Activated naive CD8-positive, alpha-beta T cell treated with anti-CD3 and anti-CD28 coated beads, Interleukin-2, amount 50 U/mL, for 16 hours (primary cell): ENCODE results near the gene PER2.

ENCODE experiments used
- DNase-seq: peaks from one replicate; pipeline ENCODE4 v3.0.0-alpha.2; 2020; ENCODE audit warnings: low read depth, low spot score

The PER2 gene

DNA sequence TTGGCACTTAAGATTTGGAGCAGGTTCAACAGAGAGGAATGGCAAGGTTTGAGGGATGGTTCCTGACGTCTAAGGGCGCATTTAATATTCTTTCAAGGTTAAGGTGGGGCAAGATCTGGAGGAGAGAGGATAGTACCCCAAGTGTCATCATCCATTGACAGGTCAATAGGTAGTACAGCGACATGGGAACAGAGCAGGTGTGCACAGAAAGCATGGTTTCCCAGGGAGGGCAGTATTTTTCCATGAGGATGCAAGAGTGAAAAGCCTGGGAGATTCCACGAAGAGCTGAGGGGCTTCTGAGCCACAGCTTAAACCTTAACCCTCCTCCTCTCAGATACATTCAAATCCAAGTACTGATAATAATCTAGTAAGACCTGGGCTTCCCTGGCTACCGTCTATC, 57.7 kb downstream of the PER2 start:
- no peak for DNase-seq

DNA sequence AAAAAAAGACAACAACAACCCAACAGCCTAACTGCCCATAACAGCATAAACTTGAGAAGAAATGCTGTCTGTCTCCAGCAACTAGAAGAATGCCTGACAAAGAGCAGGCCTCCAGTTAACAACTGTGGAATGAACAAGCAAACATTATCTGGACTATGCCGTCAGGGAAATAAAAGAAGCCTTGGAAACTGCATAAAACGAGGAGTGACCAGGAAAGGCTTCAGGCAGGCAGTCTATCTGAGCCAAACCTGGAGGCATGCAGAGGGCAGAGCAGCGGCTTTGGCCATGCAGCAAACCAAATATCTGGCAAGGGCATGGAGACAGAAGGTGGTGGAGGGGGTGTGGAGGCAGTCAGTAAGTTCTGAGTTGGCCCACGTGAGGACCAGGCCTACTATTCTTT, 59.7 kb downstream of the PER2 start:
- DNase-seq = no peak

GRCh38 chr2:238227587-238228032, 60.8 kb downstream of the PER2 start:
- DNase-seq = no peak

DNA sequence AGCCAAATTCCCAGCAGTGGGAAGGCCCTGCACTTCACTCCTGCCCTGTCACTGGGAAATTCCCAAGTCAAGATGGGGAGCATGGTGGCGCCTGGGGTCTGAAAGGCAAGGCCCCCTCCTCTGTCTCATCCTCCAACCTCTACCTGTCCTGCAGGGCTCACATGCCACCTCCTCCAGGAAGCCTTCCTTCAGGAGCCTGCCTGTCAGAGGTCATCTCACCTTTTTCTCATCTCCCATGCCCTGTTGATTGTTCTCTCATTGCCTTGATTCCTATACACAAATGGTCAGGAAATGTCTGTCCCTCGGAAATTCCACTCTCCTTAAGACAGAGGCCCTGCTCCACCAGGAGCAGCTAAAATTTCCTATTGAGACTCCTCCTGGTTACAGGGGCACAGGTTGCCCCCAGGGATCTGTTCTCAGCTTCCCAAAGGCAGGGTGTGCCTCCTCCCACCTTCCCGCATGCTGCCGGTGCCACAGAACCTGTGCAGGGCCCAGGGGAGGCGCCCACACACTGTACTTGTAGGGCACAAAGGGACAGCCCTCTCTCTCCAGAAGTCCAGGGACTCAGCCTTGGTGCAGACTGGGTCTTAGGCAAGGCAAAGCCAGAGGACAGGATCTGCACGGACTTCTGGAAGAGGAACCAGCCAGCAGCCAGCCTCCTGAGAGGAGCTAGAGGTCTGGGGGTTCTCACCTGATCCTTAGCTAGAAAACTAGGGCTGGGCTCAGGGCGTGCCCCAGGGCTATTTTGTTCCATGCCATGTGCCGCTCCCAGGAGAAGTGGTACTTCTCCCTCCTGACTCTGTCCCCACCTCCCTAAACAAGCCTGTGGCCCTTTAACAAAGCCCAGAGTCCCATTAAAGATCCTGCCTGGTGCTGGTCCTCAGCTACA, 61.5 kb downstream of the PER2 start:
- no peak for DNase-seq

DNA sequence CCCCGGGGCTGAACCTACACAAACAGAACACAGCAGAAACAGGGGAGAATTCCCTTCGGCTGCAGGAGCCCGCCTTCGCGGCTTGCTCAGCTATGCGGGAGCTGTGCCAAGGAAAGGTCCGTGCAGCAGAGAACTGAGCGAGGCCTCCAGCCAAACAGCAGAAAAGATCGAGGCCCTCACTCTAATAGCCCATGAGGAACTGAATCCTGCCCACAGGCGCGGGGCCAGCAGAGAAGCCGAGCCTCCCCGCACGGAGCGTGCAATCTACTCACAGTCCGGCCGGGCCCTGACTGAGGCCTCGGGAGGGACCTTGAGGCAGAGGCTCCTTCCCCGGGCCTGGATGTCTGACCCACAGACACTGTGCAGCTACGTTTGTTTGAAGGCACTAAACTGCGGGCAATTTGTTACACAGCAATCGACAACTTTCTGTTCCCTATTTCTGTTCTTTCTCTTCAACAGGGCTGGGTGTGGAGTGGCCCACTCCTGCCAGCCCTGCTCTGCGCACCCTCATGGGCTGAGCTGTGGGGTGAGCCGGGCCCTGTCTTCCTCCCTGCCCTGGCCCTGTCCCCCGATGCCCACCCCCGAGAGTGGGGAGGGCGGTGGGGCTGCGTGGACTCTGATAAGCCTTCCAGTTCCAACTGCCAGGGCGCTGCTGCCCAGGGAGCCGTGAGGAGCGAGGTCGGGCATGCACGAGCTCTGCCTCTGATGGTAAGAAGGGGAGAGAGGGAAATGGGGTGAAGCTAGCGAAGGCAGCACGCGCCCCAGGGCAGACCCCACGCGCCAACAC, 62.3 kb downstream of the PER2 start:
- DNase-seq = no peak

DNA sequence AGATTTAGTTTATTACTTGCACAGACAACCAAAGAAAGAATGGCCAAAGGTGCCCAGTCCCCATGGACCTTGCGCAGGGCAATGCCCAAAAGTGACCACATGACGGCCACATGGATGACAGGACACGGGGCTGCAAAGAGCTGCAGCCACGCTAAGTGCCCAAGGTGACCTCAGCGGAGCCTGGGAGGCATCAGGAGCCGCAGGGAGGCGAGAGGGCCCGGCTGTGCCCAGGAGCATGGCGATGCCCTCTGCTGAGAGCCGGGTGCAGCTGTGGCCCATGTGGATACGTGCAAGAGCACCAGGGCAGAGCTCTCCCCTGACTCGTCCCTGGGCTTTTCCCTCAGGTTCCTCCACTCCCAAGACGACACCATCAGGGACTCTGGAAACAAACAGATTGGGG, 63.3 kb downstream of the PER2 start:
- no peak for DNase-seq

DNA sequence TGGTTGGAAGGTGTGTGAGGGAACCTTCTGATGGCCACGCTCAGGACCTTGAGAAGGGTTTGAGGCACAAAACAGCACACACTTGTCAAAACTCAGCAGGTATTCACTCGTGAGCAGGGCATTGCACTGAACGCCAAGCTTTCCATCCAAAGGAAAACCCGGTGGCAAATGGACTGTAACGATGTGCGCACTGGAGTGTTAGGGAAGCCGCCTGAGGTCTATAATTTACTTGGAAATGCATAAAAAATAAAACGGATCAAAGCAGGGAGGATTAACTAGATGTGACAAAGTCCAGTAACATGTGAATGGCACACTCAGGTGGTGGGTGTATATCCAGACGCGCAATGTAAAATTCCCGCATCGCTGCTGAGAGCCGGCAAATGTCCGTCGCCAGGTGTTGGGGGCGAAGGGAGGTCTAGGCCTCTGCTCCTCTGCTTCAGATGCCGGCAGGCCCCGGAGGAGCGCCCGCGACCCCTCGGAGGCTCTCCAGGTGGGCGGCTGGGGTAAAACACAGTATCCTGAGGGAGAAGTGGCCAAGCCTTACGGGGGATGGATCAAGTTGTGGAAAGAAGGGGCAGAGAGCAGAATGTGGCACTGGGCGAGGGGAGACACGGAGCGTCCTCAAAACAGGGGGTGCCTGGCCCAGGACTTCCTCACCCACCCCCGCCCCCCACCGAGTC, 63.9 kb downstream of the PER2 start:
- no peak for DNase-seq

DNA sequence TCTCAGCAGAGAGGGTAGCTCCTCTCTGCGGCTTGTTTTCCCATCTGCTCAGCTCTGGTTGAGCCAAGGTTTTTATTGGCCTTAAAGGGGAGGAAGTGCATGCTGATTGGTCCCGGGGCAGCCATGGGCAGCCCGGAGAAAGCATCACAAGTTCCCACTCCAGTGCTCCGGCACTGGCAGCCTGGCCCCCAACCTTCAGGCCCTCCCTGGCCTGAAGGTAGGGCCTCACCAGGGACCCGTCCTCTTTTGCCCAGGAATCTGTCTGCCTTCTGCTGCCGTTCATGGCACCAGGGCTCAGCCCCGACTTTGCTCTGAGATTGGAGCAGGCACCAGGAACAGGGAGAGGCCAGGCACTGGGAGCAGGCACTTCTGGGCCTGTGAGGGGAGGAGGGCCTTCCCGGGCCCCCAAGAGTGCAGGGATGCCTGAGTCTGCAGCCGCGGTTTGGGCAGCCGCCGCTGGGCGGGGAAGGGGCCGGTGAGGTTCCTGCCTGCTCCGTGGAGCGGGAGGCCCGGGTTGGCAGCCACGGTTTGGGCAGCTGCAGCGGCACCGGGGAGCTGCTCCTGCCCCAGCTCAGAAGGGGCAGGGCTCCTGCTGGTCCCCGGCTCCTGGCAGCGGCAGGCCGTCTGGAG, 67.4 kb downstream of the PER2 start:
- no peak for DNase-seq

- no peak for DNase-seq
Observed at GRCh38 chr2:238220274-238220891, 68.0 kb downstream of the PER2 start.

DNA sequence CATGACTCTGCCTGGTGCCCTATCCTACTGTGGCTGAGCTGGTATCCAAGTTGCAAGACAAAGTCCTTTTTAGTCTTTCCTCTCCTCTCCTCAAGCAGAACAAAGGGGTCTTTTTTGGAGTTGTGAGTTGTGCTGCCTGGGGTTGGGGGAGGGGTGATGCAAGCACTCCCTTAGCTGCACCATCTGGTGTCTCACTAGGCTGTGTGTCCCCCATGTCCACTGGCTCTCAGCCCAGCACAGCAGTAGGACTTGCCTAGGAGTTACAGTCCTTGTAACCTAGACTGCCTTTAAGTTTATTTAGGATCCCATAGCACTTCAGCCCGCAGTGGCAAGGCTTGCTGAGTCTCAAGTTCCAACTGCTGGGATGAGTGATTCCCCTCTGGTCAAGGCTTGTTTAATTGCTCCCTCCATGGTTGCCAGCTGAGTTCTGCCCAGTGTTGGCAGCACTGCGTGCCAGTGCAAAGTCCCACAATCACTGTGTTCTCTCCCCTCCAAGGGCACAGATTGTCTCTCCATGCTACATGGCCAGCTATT, 71.7 kb downstream of the PER2 start:
- no peak for DNase-seq

- DNase-seq = no peak
Observed at GRCh38 chr2:238207006-238207405, 81.4 kb downstream of the PER2 start.

DNA sequence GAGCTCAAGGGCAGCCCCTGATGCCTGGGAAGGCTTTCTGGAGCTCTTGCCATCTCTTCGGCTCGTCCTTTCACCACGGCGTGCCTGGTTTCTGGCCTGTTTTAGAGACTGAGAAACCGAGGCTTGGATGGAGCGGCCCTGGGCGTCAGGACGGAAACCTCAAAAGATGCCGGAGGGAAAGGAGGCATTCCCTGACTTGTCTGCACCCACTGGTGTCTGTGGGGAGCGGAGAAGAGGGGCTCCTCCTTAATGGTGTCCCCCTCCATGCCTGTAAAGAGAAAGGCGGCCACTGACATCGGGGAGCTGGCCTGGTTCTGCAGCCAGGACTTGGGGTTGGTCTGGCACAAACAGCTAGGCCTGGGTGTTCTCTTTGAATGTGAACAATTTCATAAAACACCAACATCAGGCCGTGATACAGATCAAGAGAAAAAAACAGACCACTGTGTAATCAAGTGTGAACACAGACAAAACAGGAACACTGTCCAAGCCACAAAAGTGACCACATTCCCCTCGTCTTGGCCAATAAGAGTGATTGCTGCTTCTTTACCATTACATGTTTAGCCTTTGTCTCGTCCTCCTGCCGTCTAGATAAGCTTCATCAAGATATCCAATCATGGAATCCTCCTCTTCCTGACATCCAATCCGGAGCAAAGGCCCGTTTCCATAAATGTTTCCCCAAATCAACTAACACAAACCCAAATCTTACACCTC, 84.3 kb downstream of the PER2 start:
- DNase-seq = no peak

- DNase-seq = peak; percentile 75
Observed at GRCh38 chr2:238203094-238203972, 85.1 kb downstream of the PER2 start, which contains the start of gene ILKAP. TSS of gene ILKAP (minus strand) at chr2:238203695. CDS start at chr2:238203553, 142 bp downstream.

DNA sequence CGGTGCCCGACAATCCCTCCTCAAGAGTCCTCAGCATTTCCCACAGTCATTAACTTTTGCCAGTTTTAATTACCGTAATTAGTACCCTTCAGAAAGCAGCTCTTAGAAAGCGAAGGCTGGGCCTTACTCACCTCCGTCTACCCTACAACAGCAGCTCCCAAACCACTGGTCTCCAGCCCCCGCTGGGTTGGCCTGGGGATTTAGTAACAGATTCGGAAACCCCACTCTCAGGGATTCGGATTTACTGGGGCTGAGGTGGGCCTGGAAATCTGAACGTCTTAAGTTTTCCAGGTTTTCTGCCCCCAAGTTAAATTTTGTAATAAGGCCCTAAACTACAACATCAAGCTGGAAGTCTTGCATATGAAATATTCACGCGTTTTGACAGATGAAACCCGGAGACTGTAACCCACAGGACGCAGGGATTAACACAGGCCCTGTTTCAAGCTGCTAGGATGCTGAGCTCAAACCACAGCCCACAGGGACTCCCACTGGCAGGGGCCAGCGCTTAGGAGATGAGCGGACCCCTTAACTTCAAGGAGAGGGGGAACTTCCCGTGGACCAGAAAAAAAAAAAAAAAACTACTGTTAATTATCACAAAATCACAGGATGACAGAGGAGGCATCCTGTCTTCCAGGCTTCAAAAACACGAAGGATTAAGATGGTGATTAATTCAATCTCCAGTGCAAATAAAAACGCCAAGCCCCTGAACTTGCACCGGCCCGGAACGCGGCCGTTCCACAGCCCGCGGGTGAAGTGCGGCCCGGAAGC, 85.9 kb downstream of the PER2 start:
- DNase-seq = no peak
